ENCODE data around the gene PHLDA3. TPM values are rescaled to one million over a fixed set of nuclear protein-coding genes. Genes with fewer than 3 reads are reported as not detected.

PHLDA3 gene
- total and polyA plus RNA-seq, 2 of the 4 experiments (the other 2 are of a cell fraction), result 41.6 to 102 TPM

GRCh38 chr1:201505503-201505890 is 36.5 kb upstream of the PHLDA3 start:
- ChIA-PET CTCF (interaction anchor here (0.5 kb wide), 1 partner anchor 15 kb away, joined by 9 read pairs; no protein-coding TSS in a partner anchor), POLR2A (ENCODE audit: unreplicated experiment) (interaction anchor here (0.6 to 1.5 kb wide), 3 partner anchors 9 to 145 kb away, joined by 3 to 5 read pairs (median 4); no protein-coding TSS in a partner anchor)
- Histone ChIP-seq H3K4me1 (ENCODE audit: control insufficient read depth, insufficient read depth, low read length) (peaks cover 40% of the 10 kb centered on the region), H4K20me1 (ENCODE audit: insufficient read depth, low read length) (peaks cover 29% of the 10 kb centered on the region), H4K8ac (ENCODE audit: low read depth in 2 of 2, low read length in 2 of 2) (peak overlapping the region; percentile 94), H3K9ac (ENCODE audit: low read depth, low read length) (peak overlapping the region; percentile 95), H3K9me3 (ENCODE audit: control insufficient read depth, insufficient read depth, low read length) (no peaks in the 10 kb centered on the region), H2AK5ac (ENCODE audit: low read depth, low read length) (peak overlapping the region; percentile 97), H3K9me1 (ENCODE audit: insufficient read depth, low read length) (peaks cover 37% of the 10 kb centered on the region), H4K5ac (ENCODE audit: low read depth, low read length) (peak overlapping the region; percentile 86), H3K27ac (ENCODE audit: insufficient read depth, low read length) (peak overlapping the region; percentile 94), H3K79me1 (ENCODE audit: low read depth in 1 of 2, low read length in 2 of 2) (peaks cover 7 to 47% of the 10 kb centered on the region in 2 experiments; a peak in 2 of 4 replicates), H2BK120ac (ENCODE audit: low read depth, low read length) (peak overlapping the region; percentile 37), H3K27me3 (ENCODE audit: control insufficient read depth, insufficient read depth, low read length) (no peaks in the 10 kb centered on the region), H3K23ac (ENCODE audit: low read depth, low read length) (peak overlapping the region; percentile 96), H3K18ac (ENCODE audit: low read depth, low read length) (peak overlapping the region; percentile 87), H2AK9ac (replicated peaks; ENCODE audit: low read depth, low read length, poor library complexity) (peak overlapping the region; percentile 95), H2BK5ac (ENCODE audit: low read depth, low read length, poor library complexity, severe bottlenecking) (peak overlapping the region; percentile 94), H3K36me3 (ENCODE audit: control insufficient read depth, insufficient read depth, low read length) (peaks cover 17% of the 10 kb centered on the region), H2AFZ (replicated peaks; ENCODE audit: low read length, poor library complexity) (peak overlapping the region; percentile 63), H3K14ac (replicated peaks; ENCODE audit: low read depth, low read length) (peak overlapping the region; percentile 96), H2BK20ac (ENCODE audit: low read depth, low read length) (peak overlapping the region; percentile 45; the same call in 1 of the 2 replicates), H3K4me3 (ENCODE audit: insufficient read depth, low read depth, low read length) (peak overlapping the region; percentile 79), H3K4me2 (ENCODE audit: low read depth, low read length) (peak overlapping the region; percentile 97), H4K91ac (ENCODE audit: insufficient read depth, low read depth, low read length) (peak overlapping the region; percentile 96), H2BK15ac (ENCODE audit: low read depth, low read length) (peak overlapping the region; percentile 94; the same call in 2 of the 3 replicates), H3K4ac (ENCODE audit: low read depth, low read length) (peak overlapping the region; percentile 95), H3K56ac (ENCODE audit: extremely low read depth, insufficient read depth, low read length) (peak overlapping the region; percentile 97)
- dilution Hi-C loops (cut with HindIII; ENCODE audit: low sequenced_read_pairs, unreplicated experiment) (no loop called here), in situ Hi-C loops (cut with MboI; ENCODE audit: low sequenced_read_pairs) (no loop called here), intact Hi-C loops (cut with micrococcal nuclease) (loop anchor here (5.0 kb wide), 1 partner anchor 38 kb away; the partner anchor contains the start of gene PHLDA3)
- DNase-seq, result peak; percentile 76
- peak; percentile 10 for ATAC-seq (ENCODE audit: low read depth)
- BruUV-seq (replicated peaks), result no TSS peak
- TF ChIP-seq USF2 (IDR thresholded peaks at IDR 0.05; ENCODE audit: low read depth, low read length), result no peak
- 0 out of 2 replicates have a peak, but pooled peaks have one; percentile 33 for TF ChIP-seq CHD1 (IDR thresholded peaks at IDR 0.05; ENCODE audit: low read depth, low read length)
- peak; percentile 89 for TF ChIP-seq POLR2A (IDR thresholded peaks at IDR 0.05; ENCODE audit: low read depth, low read length)
- TF ChIP-seq NFE2L2 (IDR thresholded peaks at IDR 0.05; ENCODE audit: low read depth, low read length), result 0 out of 2 replicates have a peak, but pooled peaks have one; percentile 13
- no CpG with 5 or more reads among the region's 4 CpGs for WGBS, 2 experiments (ENCODE audit: extremely low coverage in 2 of 2, insufficient read length in 1 of 2)
